H1 (cell line): Measurements from ENCODE around the gene IRF9.

Experiments
- CBX8 ChIP-seq: fragments of 300-800, 300-1000 bp; sonication (generic); IDR thresholded peaks from 2 replicates; pipeline ENCODE4 v1.7.1; 2016; ENCODE audit warnings: low read depth, low read length, borderline replicate concordance
- CEBPB ChIP-seq: IDR thresholded peaks from 2 replicates; pipeline ENCODE4 v1.6.1; 2012; ENCODE audit warnings: low read depth, low read length
- CHD2 ChIP-seq: IDR thresholded peaks from 2 replicates; pipeline ENCODE4 v1.6.1; 2012; ENCODE audit warnings: low read length, improper control_type of control experiment
- EP300 ChIP-seq, 2 experiments: IDR thresholded peaks; 1 replicate in 1 of 2; 2 replicates in 1 of 2; pipeline ENCODE4 v1.6.1; 2011 to 2012; ENCODE audit warnings: low read depth in 2 of 2, low read length in 2 of 2, mild to moderate bottlenecking in 2 of 2, borderline replicate concordance in 1 of 2, inconsistent platforms in 1 of 2, moderate library complexity in 1 of 2
- MAFK ChIP-seq: IDR thresholded peaks from 2 replicates; pipeline ENCODE4 v1.6.1; 2012; ENCODE audit warnings: low read depth, mild to moderate bottlenecking, improper control_type of control experiment, low read length
- POLR2AphosphoS5 ChIP-seq: IDR thresholded peaks from 2 replicates; pipeline ENCODE4 v1.6.1; 2011; ENCODE audit warnings: low read depth, low read length
- SIRT6 ChIP-seq: IDR thresholded peaks from one replicate; pipeline ENCODE4 v1.7.1; 2012; ENCODE audit warnings: low read length, inconsistent platforms
- SRF ChIP-seq: IDR thresholded peaks from 2 replicates; pipeline ENCODE4 v1.6.1; 2011; ENCODE audit warnings: mild to moderate bottlenecking, low read depth, low read length, moderate library complexity
- TAF1 ChIP-seq: IDR thresholded peaks from 2 replicates; pipeline ENCODE4 v1.6.1; 2011; ENCODE audit warnings: mild to moderate bottlenecking, low read depth, low read length
- ZNF274 ChIP-seq: IDR thresholded peaks from 2 replicates; pipeline ENCODE4 v1.7.0; 2012; ENCODE audit warnings: low read length, borderline replicate concordance; ENCODE audit errors: extremely low read depth
- TF ChIP-seq, protein P1 (sequence below): IDR thresholded peaks from 2 replicates; pipeline ENCODE4 v1.6.1; 2011; ENCODE audit warnings: low read length, improper control_type of control experiment

DNA sequence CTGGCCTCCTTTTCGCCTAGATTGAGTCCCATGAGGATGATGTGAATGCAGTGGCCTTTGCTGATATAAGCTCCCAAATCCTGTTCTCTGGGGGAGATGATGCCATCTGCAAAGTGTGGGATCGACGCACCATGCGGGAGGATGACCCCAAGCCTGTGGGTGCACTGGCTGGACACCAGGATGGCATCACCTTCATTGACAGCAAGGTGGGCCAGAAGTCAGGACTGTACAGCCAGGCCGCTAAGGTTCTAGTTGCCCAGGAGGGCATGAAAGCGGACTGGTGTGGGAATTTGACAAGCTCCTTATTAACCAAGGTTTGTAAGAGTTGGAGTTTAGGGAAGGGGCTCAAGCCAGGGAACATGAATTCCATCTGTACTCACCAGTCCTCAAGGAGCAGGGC, 41.4 kb upstream of the IRF9 start:
- no peak for TF ChIP-seq SRF
- no peak for TF ChIP-seq MAFK
- no peak for TF ChIP-seq TAF1
- TF ChIP-seq SIRT6: no peak
- TF ChIP-seq CEBPB: no peak
- no peak for TF ChIP-seq CBX8
- TF ChIP-seq CHD2: no peak
- TF ChIP-seq EP300 (IDR thresholded peaks at IDR 0.05; ENCODE audit: borderline replicate concordance in 1 of 2, low read depth in 2 of 2, low read length in 2 of 2): no peak
- TF ChIP-seq ZNF274: no peak
- TF ChIP-seq POLR2AphosphoS5: no peak
- TF ChIP-seq, protein P1, sequence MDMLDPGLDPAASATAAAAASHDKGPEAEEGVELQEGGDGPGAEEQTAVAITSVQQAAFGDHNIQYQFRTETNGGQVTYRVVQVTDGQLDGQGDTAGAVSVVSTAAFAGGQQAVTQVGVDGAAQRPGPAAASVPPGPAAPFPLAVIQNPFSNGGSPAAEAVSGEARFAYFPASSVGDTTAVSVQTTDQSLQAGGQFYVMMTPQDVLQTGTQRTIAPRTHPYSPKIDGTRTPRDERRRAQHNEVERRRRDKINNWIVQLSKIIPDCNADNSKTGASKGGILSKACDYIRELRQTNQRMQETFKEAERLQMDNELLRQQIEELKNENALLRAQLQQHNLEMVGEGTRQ: no peak
